Measurements from ENCODE around the gene NOVA1.

NOVA1 gene

DNA sequence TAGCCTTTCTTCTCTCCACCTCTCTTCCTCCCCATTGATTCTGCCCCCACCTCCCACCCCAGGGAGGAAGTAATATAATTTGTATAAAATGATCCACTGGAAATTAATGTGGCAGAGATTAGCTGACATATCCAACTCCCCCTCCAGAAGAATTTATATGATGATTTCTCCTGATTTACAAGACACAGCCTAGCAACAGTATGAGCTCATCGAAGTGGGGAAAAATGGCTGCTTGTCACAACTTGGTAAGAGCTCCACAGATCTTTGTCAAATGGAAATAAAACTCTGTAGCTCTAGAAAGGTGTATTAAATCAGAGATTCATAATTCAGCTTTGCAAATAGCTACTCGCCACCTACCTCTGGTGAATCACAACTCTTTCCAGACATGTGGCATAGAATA lies 195.7 kb downstream of the NOVA1 start:
- TF ChIP-seq, protein P1, sequence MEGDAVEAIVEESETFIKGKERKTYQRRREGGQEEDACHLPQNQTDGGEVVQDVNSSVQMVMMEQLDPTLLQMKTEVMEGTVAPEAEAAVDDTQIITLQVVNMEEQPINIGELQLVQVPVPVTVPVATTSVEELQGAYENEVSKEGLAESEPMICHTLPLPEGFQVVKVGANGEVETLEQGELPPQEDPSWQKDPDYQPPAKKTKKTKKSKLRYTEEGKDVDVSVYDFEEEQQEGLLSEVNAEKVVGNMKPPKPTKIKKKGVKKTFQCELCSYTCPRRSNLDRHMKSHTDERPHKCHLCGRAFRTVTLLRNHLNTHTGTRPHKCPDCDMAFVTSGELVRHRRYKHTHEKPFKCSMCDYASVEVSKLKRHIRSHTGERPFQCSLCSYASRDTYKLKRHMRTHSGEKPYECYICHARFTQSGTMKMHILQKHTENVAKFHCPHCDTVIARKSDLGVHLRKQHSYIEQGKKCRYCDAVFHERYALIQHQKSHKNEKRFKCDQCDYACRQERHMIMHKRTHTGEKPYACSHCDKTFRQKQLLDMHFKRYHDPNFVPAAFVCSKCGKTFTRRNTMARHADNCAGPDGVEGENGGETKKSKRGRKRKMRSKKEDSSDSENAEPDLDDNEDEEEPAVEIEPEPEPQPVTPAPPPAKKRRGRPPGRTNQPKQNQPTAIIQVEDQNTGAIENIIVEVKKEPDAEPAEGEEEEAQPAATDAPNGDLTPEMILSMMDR (IDR thresholded peaks at IDR 0.05; ENCODE audit: low read depth, low read length), result no peak
- no peak overlapping the region for H3K4me3 ChIP-seq (ENCODE audit: low read depth, low read length)

DNA sequence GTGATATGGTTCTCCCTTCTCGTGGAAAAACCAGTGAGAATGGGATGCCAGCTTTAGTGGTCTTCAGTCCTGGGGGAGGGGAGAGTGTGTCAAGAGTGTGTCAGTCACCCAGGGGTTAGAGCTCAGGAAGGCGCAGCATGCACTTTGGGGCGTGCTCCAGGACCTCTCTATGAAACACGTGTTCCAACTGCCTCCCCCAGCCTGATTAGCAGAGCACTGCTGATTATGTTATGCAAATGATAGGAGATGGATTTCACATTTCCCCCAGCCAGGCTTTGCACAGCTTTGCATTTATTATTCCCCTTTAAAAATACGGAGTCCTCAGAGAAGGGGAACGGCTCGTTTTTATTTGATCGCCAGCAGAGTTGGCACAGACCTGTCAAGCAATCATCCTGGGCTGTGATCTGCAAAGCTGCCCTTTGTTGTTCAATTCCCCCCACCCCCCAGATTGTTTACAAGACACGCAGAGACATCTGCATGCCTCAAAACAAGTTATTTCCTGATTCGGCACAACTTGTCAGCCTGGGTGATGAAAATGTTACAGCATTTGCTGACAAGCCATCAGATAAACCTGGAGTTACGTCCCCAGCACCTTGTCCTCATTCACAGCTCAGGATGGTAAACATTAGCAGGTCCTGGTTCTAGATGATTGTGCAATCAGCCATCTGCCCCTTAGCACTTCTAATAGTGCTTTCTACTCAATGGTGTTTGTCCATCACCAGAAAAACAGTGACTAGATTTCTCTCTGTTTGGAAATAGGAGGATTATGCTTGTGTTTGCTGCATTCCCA lies 196.5 kb downstream of the NOVA1 start:
- H3K4me3 ChIP-seq (ENCODE audit: low read depth, low read length), result no peak overlapping the region
- TF ChIP-seq, protein P1 (IDR thresholded peaks at IDR 0.05; ENCODE audit: low read depth, low read length), result no peak

DNA sequence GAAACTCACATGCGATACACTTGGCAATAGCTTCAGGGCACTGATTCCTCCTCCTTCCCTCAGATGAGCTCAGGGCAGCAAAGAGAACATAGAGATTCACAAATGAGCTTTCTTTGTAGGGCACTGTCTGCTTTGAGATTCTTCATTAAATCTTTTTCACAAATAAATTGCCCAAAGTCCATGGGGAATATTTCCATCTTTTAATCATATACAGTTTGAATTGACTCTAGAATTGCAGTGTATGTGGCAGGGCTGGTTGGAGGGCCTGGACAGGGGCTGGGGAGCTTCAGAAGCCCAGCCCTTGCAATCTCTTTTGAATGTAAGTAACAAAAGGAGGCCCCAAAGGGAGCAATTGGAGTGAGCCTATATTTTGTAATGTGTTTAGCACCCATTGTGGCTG lies 197.5 kb downstream of the NOVA1 start:
- TF ChIP-seq, protein P1 (IDR thresholded peaks at IDR 0.05; ENCODE audit: low read depth, low read length), result no peak
- H3K4me3 ChIP-seq (ENCODE audit: low read depth, low read length), result no peak overlapping the region

DNA sequence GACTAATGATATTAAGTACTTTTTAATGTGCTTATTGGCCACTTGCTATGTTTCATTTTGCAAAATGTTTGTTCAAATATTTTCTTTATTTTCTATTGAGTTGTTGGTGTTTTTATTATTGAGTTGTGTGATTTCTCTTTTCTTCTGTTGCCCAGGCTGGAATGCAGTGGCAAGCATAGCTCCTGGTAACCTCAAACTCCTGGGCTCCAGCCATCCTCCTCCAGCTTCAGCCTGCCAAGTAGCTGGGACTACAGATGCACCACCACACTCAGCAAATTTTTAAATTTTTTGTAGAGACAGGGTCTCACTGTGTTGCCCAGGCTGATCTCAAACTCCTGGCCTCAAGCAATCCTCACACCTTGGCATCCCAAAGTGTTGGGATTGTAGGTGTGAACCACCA lies 199.2 kb downstream of the NOVA1 start:
- TF ChIP-seq, protein P1 (IDR thresholded peaks at IDR 0.05; ENCODE audit: low read depth, low read length), result no peak
- H3K4me3 ChIP-seq (ENCODE audit: low read depth, low read length), result no peak overlapping the region

Measured in WI38 (cell line).